ENCODE results near the gene NDUFAF5. TPM values are rescaled to one million over a fixed set of nuclear protein-coding genes. Genes with fewer than 3 reads are reported as not detected.
"Not testable (repeated sequence)": the region's sequence is repeated elsewhere in the genome, so short reads cannot be mapped to it uniquely, and the experiment has no call there.

NDUFAF5 gene
- total RNA-seq: 30.3 and 32.6 TPM in 2 replicates
- long read RNA-seq, full-length matches to known transcripts: 26 of 46 reads
- long read RNA-seq, partial matches to known transcripts: 5 of 46 reads
- long read RNA-seq, other reads (novel, unspliced or antisense): 15 of 46 reads

- no peak for TF ChIP-seq CTCF (conservative IDR thresholded peaks at IDR 0.05)
- Mint-ChIP-seq H3K27ac (ENCODE audit: unreplicated experiment) (peak within 1 kb of the TSS; percentile 98), H3K4me3 (peak within 1 kb of the TSS; percentile 95), H3K36me3 (ENCODE audit: low read depth) (peaks cover 10% of the 10 kb centered on the region), H3K4me1 (peaks cover 52% of the 10 kb centered on the region), H3K9me3 (no peaks in the 10 kb centered on the region), H3K27me3 (ENCODE audit: low read depth) (no peaks in the 10 kb centered on the region)
- DNase-seq (ENCODE audit: low read depth, low spot score): peak; percentile 91
Measured at GRCh38 chr20:13784893-13785715, at the start of gene NDUFAF5, which contains the start of gene ESF1. Gene NDUFAF5 (plus strand): TSS chr20:13785028. CDS start chr20:13785069, 41 bp downstream. Gene ESF1 (minus strand): TSS chr20:13784919. CDS start chr20:13783140, 1,779 bp downstream.

- Mint-ChIP-seq H3K36me3 (ENCODE audit: low read depth) (peaks cover 53% of the 10 kb centered on the region), H3K27me3 (ENCODE audit: low read depth) (no peaks in the 10 kb centered on the region), H3K9me3 (peaks cover 5% of the 10 kb centered on the region), H3K27ac (ENCODE audit: unreplicated experiment) (no peak overlapping the region), H3K4me1 (no peaks in the 10 kb centered on the region), H3K4me3 (no peak overlapping the region)
- no peak for TF ChIP-seq CTCF (conservative IDR thresholded peaks at IDR 0.05)
- no peak for DNase-seq (ENCODE audit: low read depth, low spot score)
Measured at GRCh38 chr20:13735826-13736225, 49.0 kb upstream of the NDUFAF5 start.

GRCh38 chr20:13736436-13737191 is 48.2 kb upstream of the NDUFAF5 start:
- no peak overlapping the region for H3K27ac Mint-ChIP-seq (ENCODE audit: unreplicated experiment)
- TF ChIP-seq CTCF (conservative IDR thresholded peaks at IDR 0.05): no peak
- H3K36me3 Mint-ChIP-seq (ENCODE audit: low read depth): peaks cover 54% of the 10 kb centered on the region
- no peaks in the 10 kb centered on the region for H3K27me3 Mint-ChIP-seq (ENCODE audit: low read depth)
- peaks cover 10% of the 10 kb centered on the region for H3K9me3 Mint-ChIP-seq
- no peak for DNase-seq (ENCODE audit: low read depth, low spot score)
- no peaks in the 10 kb centered on the region for H3K4me1 Mint-ChIP-seq
- no peak overlapping the region for H3K4me3 Mint-ChIP-seq

GRCh38 chr20:13738187-13738586 is 46.6 kb upstream of the NDUFAF5 start:
- H3K27ac Mint-ChIP-seq (ENCODE audit: unreplicated experiment); H3K27me3 Mint-ChIP-seq (ENCODE audit: low read depth); H3K4me1 Mint-ChIP-seq; H3K4me3 Mint-ChIP-seq; DNase-seq (ENCODE audit: low read depth, low spot score): not testable (repeated sequence)
- Mint-ChIP-seq H3K36me3 (ENCODE audit: low read depth) (peaks cover 53% of the 10 kb centered on the region), H3K9me3 (peaks cover 15% of the 10 kb centered on the region)

- Mint-ChIP-seq H3K4me3 (no peak overlapping the region), H3K36me3 (ENCODE audit: low read depth) (peaks cover 61% of the 10 kb centered on the region), H3K9me3 (peaks cover 21% of the 10 kb centered on the region), H3K4me1 (peaks cover 5% of the 10 kb centered on the region), H3K27me3 (ENCODE audit: low read depth) (no peaks in the 10 kb centered on the region), H3K27ac (ENCODE audit: unreplicated experiment) (no peak overlapping the region)
- no peak for TF ChIP-seq CTCF (conservative IDR thresholded peaks at IDR 0.05)
- no peak for DNase-seq (ENCODE audit: low read depth, low spot score)
Measured at GRCh38 chr20:13739731-13740649, 44.8 kb upstream of the NDUFAF5 start.

Data from neural crest cell (in vitro differentiated cells).